ENCODE data around the gene RYR2.

RYR2 gene

GRCh38 chr1:237205400-237206064 is 163.5 kb downstream of the RYR2 start:
- no peak for TF ChIP-seq CTCF (IDR thresholded peaks at IDR 0.05)

- TF ChIP-seq CTCF (IDR thresholded peaks at IDR 0.05), result no peak
Measured at GRCh38 chr1:237206065-237206414, 164.1 kb downstream of the RYR2 start.

GRCh38 chr1:237211031-237211430 is 169.0 kb downstream of the RYR2 start:
- no peak for TF ChIP-seq CTCF (IDR thresholded peaks at IDR 0.05)

GRCh38 chr1:237211540-237211939 is 169.6 kb downstream of the RYR2 start:
- no peak for TF ChIP-seq CTCF (IDR thresholded peaks at IDR 0.05)

GRCh38 chr1:237219751-237220642 is 178.0 kb downstream of the RYR2 start:
- TF ChIP-seq CTCF (IDR thresholded peaks at IDR 0.05), result no peak

- TF ChIP-seq CTCF (IDR thresholded peaks at IDR 0.05), result no peak
Measured at GRCh38 chr1:237223419-237223818, 181.4 kb downstream of the RYR2 start.

- no peak for TF ChIP-seq CTCF (IDR thresholded peaks at IDR 0.05)
Measured at GRCh38 chr1:237226177-237226944, 184.4 kb downstream of the RYR2 start.
